GM19238 (cell line): ENCODE results near the gene GK.
"Not testable (repeated sequence)": the region's sequence is repeated elsewhere in the genome, so short reads cannot be mapped to it uniquely, and the experiment has no call there.

ENCODE experiments used
- DNase-seq: peaks from one replicate; pipeline ENCODE4 v3.0.0; 2011; ENCODE audit warnings: low spot score; ENCODE audit not compliant: insufficient read length

GK gene

GRCh38 chrX:30653415-30654131, at the start of gene GK:
Gene GK, plus strand, starts transcription at chrX:30653423. Its CDS starts 115 bp downstream, at chrX:30653538.
- no peak for DNase-seq

DNA sequence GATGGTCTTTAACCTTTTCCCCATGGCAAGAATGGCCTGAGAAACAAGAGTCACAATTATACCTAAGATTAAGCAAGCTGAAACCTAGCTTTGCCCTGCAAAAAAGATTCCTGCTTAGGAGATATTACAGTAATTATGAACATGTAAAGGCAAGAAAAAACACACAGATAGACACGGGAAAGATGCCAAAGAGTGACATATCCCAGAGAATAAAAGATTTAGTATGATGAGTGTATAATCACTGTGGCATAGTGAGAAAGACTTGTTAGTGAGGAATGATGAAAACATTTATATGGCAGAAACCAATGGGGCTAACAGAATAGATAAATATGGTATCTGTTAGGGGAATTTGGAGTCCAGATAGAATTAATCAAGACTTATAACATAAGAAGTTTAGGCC, 46.1 kb upstream of the GK start:
- DNase-seq: no peak

DNA sequence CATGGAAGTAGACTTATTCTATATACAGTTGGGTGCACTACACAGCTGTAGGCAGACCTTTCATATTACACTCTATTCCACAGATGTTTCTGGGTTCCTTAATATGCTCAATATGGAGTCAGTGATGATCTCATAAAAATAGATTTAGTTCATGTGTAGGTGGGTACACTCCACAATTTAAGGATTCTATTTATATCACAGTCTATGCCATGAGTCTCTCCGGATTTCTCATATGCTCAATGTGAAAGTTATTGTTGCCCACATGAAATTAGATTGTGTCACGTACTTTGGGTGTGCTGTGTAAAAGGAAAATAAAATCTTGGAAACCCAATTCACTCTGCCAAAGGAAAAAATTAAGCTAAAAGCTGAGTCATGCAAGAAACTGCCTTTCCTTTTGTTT, 43.2 kb upstream of the GK start:
- no peak for DNase-seq

- DNase-seq: no peak
These were observed 41.0 kb upstream of the GK start for GRCh38 chrX:30612250-30612655.

DNA sequence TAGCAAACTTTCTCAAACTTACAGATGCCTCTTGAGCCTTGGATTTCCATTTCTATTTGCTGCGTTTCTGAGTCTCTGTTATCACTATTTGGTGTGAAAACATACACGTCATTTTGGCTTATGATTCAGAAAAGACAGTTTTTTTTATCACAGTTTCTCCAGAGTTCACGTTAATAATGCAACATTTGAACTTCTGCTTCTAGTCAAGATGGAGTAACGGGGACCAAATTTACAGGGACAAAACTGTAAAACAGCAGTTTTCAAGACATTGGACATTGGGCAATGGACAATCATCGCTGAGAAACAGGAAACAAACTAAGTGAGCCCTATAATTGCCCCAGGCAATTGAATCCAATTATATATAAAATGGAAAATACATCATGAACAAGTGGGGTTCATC, 39.5 kb upstream of the GK start:
- no peak for DNase-seq

DNA sequence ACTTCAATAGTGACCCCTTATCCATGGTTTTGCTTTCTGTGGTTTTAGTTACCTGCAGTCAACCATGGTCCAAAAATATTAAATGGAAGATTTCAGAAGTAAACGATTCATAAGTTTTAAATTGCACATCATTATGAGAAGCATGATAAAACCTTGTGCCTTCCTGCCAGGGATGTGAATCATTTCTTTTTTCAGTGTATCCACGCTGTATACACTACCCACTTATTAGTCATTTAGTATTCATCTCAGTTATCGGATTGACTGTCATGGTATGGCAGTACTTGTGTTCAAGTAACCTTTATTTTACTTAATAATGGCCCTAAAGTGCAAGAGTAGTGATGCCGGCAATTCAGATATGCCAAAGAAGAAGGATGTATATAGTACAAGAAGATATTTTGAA, 38.0 kb upstream of the GK start:
- DNase-seq: no peak

- no peak for DNase-seq
These were observed 35.0 kb upstream of the GK start for GRCh38 chrX:30618160-30618765.

GRCh38 chrX:30620125-30620524, 33.1 kb upstream of the GK start:
- no peak for DNase-seq

GRCh38 chrX:30620980-30621618, 32.1 kb upstream of the GK start:
- DNase-seq: no peak

- no peak for DNase-seq
These were observed 30.9 kb upstream of the GK start for GRCh38 chrX:30622361-30622760.

GRCh38 chrX:30626402-30626801, 26.8 kb upstream of the GK start:
- DNase-seq: no peak

DNA sequence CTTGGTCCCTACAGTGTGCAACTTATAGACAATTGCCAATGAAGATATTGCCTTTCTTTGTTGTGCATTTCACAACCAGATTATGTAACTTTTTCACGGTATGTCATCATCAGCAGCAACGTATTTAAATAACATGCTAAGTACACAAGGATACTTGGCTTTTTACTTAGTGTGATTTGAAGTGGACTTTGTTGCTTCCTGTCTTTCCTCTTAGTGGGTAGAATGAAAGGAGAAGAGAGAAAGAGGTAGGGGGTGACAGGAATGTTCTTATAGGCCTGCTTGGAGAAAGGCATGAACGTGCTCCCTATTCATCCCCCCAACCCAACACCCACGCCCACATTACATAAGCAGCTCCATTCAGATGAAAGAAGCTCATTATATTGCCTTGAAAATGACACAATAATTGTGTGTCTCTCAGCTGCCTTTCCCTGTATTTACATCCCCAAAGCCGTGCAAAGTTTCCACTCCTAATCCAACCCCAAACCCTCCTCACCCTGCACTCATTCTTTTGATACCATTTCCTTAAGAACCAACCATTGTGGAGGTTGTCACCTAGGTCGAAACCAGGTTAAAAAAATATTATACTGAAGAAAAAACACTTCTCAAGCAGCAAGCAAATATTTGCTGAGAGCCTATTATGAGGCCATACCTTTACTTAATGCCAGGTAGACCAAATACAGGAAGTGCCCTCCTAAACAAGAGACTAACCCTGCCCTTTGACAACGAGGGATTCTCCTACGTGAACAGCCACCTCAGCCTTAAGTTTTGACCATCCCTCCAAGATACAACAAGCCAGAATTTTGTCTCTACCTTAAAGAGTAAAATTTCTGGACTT, 25.2 kb upstream of the GK start:
- no peak for DNase-seq

- not testable (repeated sequence) for DNase-seq
These were observed 19.2 kb upstream of the GK start for GRCh38 chrX:30634070-30634469.

DNA sequence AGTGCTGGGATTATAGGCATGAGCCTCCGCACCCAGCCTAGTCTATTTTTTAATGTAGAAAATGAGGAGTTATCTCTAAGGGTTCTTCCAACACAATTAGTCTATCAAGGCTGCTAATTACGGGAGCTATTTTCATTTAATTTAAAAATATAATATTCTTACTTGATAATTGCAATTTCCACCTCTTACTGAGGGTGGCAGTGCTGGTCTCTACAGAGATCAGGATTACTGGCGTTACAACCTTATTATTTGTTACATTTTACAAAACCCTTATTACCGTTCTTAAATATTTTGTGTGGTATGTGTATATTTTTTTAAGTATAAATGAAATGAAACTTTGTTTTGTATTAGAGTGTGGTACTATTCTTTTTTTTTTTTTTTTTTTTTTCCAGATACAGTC, 17.6 kb upstream of the GK start:
- DNase-seq: no peak

GRCh38 chrX:30637874-30638815, 15.1 kb upstream of the GK start:
- no peak for DNase-seq

DNA sequence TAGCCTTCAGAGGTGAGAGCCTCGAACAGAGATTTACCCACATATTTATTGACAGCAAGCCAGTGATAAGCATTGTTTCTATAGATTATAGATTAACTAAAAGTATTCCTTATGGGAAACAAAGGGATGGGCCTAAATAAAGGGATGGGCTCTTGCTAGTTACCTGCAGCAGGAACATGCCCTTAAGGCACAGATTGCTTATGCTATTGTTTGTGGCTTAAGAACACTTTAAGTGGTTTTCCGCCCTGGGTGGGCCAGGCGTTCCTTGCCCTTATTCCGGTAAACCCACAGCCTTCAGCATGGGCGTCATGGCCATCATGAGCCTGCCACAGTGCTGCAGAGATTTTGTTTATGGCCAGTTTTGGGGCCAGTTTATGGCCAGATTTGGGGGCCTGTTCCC, 13.5 kb upstream of the GK start:
- not testable (repeated sequence) for DNase-seq

- no peak for DNase-seq
These were observed 10.6 kb upstream of the GK start for GRCh38 chrX:30642642-30643041.

DNA sequence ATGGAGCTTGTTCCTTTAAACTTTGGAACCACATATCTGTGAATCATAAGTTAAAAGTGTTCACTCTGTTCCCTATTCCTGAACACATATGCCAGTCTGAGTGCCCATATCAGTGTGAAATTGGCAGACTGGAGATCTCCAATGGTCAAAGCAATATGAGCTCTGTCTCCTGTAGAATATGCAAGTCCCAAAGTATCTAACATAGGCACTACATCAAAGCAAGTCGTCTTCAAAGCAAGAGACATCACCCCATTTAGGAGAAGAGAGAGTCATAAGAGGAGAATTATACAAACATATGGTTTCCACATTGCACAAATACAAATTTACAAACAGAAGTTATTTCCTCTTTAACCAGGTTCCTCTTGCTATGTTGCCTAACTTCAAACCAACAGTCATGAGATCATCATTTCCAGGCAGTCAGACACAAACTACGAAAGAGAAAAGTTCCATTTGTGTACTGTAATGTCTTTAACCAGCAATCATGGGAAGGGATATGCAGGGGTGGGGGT, 9.9 kb upstream of the GK start:
- no peak for DNase-seq

- DNase-seq: no peak
These were observed 3.4 kb upstream of the GK start for GRCh38 chrX:30649859-30650258.

GRCh38 chrX:30652527-30653414, 452 bp upstream of the GK start:
- DNase-seq: peak; percentile 58
